ENCODE measurements around the gene LEP.

Gene LEP

DNA sequence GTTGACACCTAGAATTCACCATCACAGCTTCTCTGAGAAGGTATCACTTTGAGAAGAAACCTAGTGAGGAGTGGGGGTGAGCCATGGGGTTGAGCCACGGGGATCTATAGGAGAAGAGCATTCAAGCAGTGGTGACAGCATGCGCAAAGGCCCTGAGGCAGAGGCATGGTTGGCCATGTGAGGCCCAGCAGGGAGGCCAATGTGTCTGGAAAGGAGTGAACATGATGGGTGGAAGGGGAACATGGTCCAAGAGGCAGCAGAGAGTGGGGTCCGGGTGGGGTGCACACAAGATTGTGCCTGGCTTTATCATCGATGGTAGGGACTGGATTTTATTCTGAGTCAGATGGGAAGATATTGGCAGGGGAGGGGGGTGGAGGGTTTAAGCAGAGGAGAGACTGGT, 36.0 kb upstream of the LEP start:
- H3K79me2 ChIP-seq (ENCODE audit: control insufficient read depth, low read length): no peaks in the 10 kb centered on the region
- no peaks in the 10 kb centered on the region for H3K36me3 ChIP-seq (ENCODE audit: control insufficient read depth, low read length)
- peaks cover 13% of the 10 kb centered on the region for H3K4me1 ChIP-seq (ENCODE audit: control insufficient read depth, low read length)
- no peaks in the 10 kb centered on the region for H3F3A ChIP-seq (ENCODE audit: control insufficient read depth, insufficient read depth)
- no peak overlapping the region for H3K27ac ChIP-seq (ENCODE audit: low read depth, low read length)
- no peak overlapping the region for H3K4me3 ChIP-seq (ENCODE audit: low read length)
- H3K27me3 ChIP-seq (ENCODE audit: control insufficient read depth, low read length): 0 out of 2 replicates have a peak, but pooled peaks cover 4% of the 10 kb centered on the region
- H3K9me2 ChIP-seq (replicated peaks; ENCODE audit: control insufficient read depth, low read length): no peaks in the 10 kb centered on the region
- H3K4me2 ChIP-seq (ENCODE audit: low read length): no peak overlapping the region
- H4K20me1 ChIP-seq (ENCODE audit: control insufficient read depth, insufficient read depth, low read depth, low read length): no peaks in the 10 kb centered on the region
- no peak for TF ChIP-seq EZH2phosphoT487 (IDR thresholded peaks at IDR 0.05; ENCODE audit: borderline replicate concordance, low read length)
- TF ChIP-seq, protein P1, sequence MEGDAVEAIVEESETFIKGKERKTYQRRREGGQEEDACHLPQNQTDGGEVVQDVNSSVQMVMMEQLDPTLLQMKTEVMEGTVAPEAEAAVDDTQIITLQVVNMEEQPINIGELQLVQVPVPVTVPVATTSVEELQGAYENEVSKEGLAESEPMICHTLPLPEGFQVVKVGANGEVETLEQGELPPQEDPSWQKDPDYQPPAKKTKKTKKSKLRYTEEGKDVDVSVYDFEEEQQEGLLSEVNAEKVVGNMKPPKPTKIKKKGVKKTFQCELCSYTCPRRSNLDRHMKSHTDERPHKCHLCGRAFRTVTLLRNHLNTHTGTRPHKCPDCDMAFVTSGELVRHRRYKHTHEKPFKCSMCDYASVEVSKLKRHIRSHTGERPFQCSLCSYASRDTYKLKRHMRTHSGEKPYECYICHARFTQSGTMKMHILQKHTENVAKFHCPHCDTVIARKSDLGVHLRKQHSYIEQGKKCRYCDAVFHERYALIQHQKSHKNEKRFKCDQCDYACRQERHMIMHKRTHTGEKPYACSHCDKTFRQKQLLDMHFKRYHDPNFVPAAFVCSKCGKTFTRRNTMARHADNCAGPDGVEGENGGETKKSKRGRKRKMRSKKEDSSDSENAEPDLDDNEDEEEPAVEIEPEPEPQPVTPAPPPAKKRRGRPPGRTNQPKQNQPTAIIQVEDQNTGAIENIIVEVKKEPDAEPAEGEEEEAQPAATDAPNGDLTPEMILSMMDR (IDR thresholded peaks at IDR 0.05; ENCODE audit: low read depth, low read length, poor library complexity, severe bottlenecking): no peak
- no peaks in the 10 kb centered on the region for H3K9me3 ChIP-seq (ENCODE audit: control insufficient read depth, insufficient read depth, low read length)

DNA sequence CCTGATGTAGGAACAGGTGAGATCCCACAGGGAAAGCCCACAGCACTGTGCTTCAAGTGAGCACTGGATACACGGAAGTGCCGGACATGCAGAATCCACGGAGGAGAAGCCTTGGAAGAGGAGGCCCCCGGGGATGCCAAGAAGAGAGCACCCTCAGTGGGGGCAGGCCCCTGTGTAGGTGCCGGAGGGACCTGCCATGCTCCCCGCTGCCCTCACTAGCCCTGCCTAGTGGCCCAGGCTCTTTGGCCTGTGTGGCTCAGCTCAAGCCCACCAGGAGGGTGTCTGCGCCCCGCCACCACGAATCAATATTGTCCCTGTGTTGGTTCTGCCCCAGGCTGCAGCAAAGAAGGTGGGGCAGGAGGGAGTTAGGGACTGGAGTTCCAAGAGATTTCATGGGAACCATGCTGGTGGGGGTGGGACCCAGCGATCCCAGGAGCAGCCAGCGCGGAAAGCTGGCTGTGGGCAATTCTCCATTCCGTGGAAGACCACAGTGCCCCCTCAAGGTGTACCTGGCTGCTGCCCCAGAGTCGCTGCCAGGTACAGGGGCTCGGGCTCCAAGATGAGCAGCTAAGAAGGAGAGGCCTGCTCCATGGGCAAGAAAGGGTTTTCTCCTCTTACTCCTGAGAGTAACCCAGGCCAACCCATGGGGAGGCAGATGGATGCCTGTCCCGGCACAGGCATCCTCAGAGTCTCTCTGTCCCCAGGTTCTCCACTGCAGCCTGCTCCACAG, 34.9 kb upstream of the LEP start:
- H3K36me3 ChIP-seq (ENCODE audit: control insufficient read depth, low read length): no peaks in the 10 kb centered on the region
- no peak overlapping the region for H3K4me3 ChIP-seq (ENCODE audit: low read length)
- no peaks in the 10 kb centered on the region for H4K20me1 ChIP-seq (ENCODE audit: control insufficient read depth, insufficient read depth, low read depth, low read length)
- TF ChIP-seq EZH2phosphoT487 (IDR thresholded peaks at IDR 0.05; ENCODE audit: borderline replicate concordance, low read length): no peak
- TF ChIP-seq, protein P1 (IDR thresholded peaks at IDR 0.05; ENCODE audit: low read depth, low read length, poor library complexity, severe bottlenecking): no peak
- 0 out of 2 replicates have a peak, but pooled peaks cover 4% of the 10 kb centered on the region for H3K27me3 ChIP-seq (ENCODE audit: control insufficient read depth, low read length)
- no peak overlapping the region for H3K27ac ChIP-seq (ENCODE audit: low read depth, low read length)
- no peaks in the 10 kb centered on the region for H3K79me2 ChIP-seq (ENCODE audit: control insufficient read depth, low read length)
- no peaks in the 10 kb centered on the region for H3K9me2 ChIP-seq (replicated peaks; ENCODE audit: control insufficient read depth, low read length)
- H3K9me3 ChIP-seq (ENCODE audit: control insufficient read depth, insufficient read depth, low read length): no peaks in the 10 kb centered on the region
- no peak overlapping the region for H3K4me2 ChIP-seq (ENCODE audit: low read length)
- H3F3A ChIP-seq (ENCODE audit: control insufficient read depth, insufficient read depth): no peaks in the 10 kb centered on the region
- H3K4me1 ChIP-seq (ENCODE audit: control insufficient read depth, low read length): peaks cover 13% of the 10 kb centered on the region

DNA sequence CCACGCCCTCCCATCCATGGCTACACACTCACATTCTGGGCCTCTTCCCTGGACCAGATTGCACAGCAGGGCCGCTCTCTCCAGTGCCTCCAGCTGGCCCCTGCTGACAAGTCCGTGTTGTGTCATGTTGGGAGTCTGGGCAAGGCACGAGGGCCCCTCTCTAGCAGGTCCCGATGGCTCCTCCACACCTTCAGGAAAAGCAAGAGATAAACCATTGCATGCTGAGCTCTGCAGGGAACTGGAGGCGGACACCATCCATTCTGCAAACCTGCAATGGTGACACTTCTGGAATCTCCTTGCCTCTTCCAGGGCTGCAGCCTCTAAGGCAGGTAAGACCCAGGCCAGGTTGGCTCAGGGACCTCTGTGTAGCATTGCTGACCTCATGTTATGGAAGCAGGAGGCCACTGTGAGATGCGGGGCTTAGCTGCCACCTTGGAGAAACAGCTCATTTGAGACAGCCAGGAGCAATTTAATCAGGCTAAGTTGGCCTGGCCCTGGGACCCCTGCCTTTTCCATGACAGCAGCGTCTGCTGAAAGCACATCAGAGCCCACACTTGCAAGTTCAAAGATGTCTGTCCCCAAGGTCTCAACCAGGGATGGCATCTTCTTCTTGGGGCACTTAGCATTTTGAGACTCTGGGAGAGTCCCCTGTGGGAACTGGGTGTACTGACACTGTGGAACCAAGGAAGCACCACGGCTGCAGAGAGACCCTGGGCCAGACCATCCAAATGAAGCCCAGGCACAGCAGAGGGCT, 34.2 kb upstream of the LEP start:
- H3K79me2 ChIP-seq (ENCODE audit: control insufficient read depth, low read length): no peaks in the 10 kb centered on the region
- no peaks in the 10 kb centered on the region for H4K20me1 ChIP-seq (ENCODE audit: control insufficient read depth, insufficient read depth, low read depth, low read length)
- 0 out of 2 replicates have a peak, but pooled peaks cover under 1% of the 10 kb centered on the region for H3K27me3 ChIP-seq (ENCODE audit: control insufficient read depth, low read length)
- no peak for TF ChIP-seq EZH2phosphoT487 (IDR thresholded peaks at IDR 0.05; ENCODE audit: borderline replicate concordance, low read length)
- TF ChIP-seq, protein P1 (IDR thresholded peaks at IDR 0.05; ENCODE audit: low read depth, low read length, poor library complexity, severe bottlenecking): no peak
- no peak overlapping the region for H3K4me2 ChIP-seq (ENCODE audit: low read length)
- H3K4me1 ChIP-seq (ENCODE audit: control insufficient read depth, low read length): peaks cover 13% of the 10 kb centered on the region
- H3K9me3 ChIP-seq (ENCODE audit: control insufficient read depth, insufficient read depth, low read length): no peaks in the 10 kb centered on the region
- no peak overlapping the region for H3K27ac ChIP-seq (ENCODE audit: low read depth, low read length)
- H3K4me3 ChIP-seq (ENCODE audit: low read length): no peak overlapping the region
- no peaks in the 10 kb centered on the region for H3K9me2 ChIP-seq (replicated peaks; ENCODE audit: control insufficient read depth, low read length)
- H3K36me3 ChIP-seq (ENCODE audit: control insufficient read depth, low read length): no peaks in the 10 kb centered on the region
- no peaks in the 10 kb centered on the region for H3F3A ChIP-seq (ENCODE audit: control insufficient read depth, insufficient read depth)

Measured in DOHH2 (cell line).